HL-60/S4 treated with retinoic acid at 250 ng/mL for 4 days and 3 days (cell line): ENCODE data around the gene USP21.

ENCODE experiments used
- in situ Hi-C: fragments of 300-500 bp; cut with MboI; formaldehyde crosslinking; loops from 2 replicates; pipeline ENCODE4 v1.7.0; 2022; ENCODE audit warnings: low sequenced_read_pairs

Gene USP21

GRCh38 chr1:161190962-161191521 is 31.7 kb downstream of the USP21 start:
- in situ Hi-C loops: no loop called here

- in situ Hi-C loops: no loop called here
Measured at GRCh38 chr1:161191971-161192370, 32.7 kb downstream of the USP21 start.

- in situ Hi-C loops: no loop called here
Measured at GRCh38 chr1:161192476-161193465, 33.5 kb downstream of the USP21 start.

GRCh38 chr1:161193561-161194235 is 34.4 kb downstream of the USP21 start:
- in situ Hi-C loops: no loop called here

DNA sequence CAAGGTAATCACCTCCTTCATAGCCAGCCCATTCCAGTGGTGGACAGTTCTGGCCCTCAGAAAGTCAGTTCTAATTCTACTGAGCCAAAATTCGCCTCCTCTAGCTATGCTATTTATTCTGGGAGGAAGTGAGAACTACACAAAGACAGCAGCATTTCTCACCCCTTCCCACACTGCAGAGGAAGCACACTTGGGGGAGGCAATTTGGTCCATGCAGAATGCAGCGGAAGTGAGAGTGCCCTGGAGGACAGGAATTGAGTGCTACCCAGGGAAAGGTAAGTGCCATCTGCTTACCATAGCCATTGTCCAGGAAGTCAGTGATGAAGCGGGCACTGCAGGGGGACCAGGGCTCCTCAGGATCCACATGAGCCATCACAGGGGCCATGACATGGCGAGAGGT is 35.9 kb downstream of the USP21 start:
- in situ Hi-C loops: no loop called here

DNA sequence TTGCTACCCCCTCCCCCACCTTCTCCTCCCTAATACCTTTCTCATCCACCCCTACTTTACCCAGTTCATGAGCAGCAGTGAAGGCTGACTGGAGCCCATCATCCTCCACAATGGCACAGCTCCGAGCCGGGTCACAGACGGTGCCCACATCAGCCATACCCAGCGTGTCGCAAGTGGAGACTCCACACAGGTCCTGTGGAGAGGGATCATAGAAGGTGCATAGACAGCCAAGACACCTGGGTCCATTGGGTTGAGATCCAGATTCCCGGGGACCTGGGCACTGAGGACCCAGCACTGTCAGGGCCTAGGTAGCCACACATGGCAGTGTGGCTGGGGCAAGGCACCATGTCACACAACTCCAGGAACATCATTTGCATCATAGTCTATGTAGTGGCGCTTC is 36.8 kb downstream of the USP21 start:
- in situ Hi-C loops: no loop called here

- in situ Hi-C loops: no loop called here
Measured at GRCh38 chr1:161196521-161197451, 37.5 kb downstream of the USP21 start.

DNA sequence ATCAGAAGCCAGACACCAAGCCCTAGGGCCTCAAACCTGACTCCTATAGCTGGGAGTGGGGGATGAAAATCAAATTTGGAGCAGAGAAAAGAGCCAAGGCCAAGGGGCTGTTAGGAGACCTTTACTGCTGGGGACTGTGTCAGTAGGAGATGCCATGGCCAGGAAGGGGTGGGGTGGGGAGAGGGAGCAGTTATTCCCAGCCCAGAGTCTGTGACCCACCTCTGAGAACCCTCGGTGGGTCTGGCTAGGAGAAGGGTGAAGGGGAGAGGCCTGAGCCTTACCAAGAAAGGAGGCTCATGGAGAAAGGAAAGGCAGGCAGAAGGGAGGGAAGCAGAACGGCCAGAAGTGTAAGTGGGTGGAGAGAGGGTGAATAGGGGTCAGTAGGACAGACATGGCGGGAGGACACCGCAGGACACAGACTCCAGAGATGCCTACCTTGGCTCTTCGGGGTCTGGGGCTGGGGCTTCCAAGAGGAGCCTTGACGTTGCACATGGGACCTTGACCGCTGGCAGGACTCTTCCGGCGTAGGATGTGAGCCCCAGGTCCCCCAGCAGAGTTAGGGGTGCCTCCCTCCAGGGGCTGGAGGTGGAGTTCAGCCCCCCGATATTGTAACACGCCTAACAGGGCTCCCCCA is 38.4 kb downstream of the USP21 start:
- in situ Hi-C loops: no loop called here

GRCh38 chr1:161198194-161198896 is 39.0 kb downstream of the USP21 start:
- in situ Hi-C loops: no loop called here

GRCh38 chr1:161198897-161199431 is 39.7 kb downstream of the USP21 start, which contains the start of gene ADAMTS4:
Gene ADAMTS4 (minus strand): TSS chr1:161199054. CDS start chr1:161198627, 427 bp downstream.
- in situ Hi-C loops: no loop called here

- in situ Hi-C loops: loop anchor here (10.0 to 25.0 kb wide), 2 partner anchors 185 to 538 kb away; partner anchors contain the start of gene DUSP12
Measured at GRCh38 chr1:161199506-161200139, 40.3 kb downstream of the USP21 start.

DNA sequence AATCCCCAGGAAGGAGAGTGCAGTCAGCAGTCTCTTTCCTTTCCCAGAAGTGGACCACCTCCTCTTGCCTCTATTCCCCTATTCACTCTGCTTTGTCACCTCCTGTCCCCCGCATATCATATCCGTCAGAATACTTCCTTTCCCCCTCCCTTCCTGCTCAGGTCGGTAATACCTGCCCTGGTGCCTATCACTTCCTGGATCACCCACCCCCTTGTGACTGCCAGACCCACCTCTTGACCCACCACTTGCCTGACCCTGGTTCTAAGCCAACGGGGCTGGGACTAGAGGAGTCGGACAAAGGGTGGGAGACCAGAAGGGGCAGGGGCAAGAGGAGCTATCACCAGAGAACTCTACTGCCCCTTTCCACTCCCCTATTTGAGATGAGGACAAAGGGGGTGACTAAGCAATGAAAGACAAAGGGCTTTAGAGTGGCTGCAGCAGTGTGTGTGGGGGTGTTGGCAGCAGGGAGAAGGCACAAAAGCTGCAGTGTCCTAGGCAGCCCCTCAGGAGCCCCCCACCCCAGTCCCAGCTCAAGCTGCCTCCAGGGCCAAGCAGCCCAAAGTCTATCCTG is 41.2 kb downstream of the USP21 start:
- in situ Hi-C loops: loop anchor here (10.0 to 25.0 kb wide), 2 partner anchors 184 to 537 kb away; partner anchors contain the start of gene DUSP12

DNA sequence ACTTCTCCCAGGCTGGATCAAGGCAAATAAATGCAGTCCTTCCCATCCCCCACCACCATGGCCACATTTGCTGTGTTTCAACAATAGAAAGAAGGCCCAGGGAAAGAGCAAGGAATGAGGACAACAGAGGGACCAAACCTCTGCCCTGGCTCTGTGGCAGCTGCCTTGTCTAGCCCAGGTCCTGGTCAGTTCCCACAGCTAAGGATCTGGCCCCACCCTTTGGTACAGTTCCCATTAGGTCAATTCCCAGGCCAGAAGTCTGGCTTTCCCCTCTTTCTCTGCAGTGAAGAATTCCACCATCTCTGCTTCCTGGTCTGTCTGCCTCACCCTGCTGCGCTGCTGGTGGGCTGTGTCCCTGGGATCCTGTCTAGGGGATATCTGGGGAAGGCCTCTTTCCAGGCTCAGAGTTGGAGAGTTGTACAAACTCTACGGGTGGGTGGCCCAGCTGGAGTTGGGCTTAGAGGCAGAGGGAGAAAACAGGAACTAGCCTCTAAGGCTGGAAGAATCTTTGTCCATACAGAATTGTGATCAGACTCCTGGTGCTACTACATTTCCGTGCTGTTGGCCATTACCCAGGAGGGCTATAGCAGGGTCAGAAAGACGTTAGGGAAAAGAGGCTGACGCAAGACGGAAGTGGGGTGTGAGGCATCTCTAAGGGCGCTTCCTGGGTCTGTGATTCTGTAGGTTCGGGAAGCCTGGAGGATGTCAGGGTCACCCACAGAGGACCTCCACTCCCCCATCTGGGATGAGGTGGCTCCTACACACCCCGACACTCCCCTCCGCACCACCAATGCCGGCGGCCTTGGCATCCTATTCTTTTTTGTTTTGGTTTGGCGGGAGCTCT is 41.9 kb downstream of the USP21 start:
- in situ Hi-C loops: loop anchor here (10.0 to 25.0 kb wide), 2 partner anchors 184 to 536 kb away; partner anchors contain the start of gene DUSP12

- in situ Hi-C loops: loop anchor here (10.0 to 25.0 kb wide), 2 partner anchors 183 to 535 kb away; partner anchors contain the start of gene DUSP12
Measured at GRCh38 chr1:161201836-161202712, 42.8 kb downstream of the USP21 start, which contains the start of gene NDUFS2. Gene NDUFS2 (plus strand): TSS chr1:161202367. CDS start chr1:161202386, 19 bp downstream.

GRCh38 chr1:161206411-161207140 is 47.3 kb downstream of the USP21 start:
- in situ Hi-C loops: loop anchor here (10.0 to 25.0 kb wide), 2 partner anchors 178 to 531 kb away; partner anchors contain the start of gene DUSP12
